GM20431 (cell line): ENCODE measurements around the gene NFE2L1.

Experiments
- in situ Hi-C: fragments of 300-500 bp; cut with MseI, MboI; formaldehyde crosslinking; loops from one replicate; pipeline ENCODE4 v1.15.0; 2020; ENCODE audit warnings: low sequenced_read_pairs; ENCODE audit not compliant: unreplicated experiment

NFE2L1 gene

DNA sequence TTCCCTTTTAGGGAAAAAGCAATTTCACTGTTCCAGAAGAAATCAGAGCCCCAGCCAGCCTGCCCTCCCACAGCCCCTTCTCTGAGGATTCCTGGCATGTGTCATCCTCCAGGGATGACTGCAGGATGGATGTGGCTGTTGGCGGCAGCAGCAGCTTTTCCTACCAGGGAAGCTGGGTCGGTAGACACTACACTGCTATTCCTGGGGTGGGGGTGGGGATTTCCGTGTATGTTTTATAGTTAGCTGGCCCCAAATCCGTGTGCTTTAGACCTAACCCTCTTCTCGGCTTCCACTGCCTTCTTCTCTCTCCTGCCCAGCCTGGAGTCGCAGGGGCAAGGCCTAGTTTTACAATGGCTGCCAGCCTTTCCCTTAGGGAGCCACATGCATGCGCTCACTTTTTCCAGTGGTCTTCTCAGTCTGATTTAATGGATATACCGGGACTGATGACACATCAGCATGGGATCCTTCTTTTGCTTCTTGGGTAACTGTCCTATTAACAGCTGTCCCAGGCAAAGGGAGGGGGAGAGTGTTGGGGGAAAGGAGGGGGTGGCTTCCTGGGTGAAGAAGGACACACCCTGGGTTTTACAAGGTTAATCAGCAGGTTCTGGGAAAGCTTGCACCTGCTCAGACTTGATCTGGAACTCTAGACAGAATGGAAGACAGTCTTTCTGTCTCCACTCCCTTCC, 2.7 kb upstream of the NFE2L1 start:
- in situ Hi-C loops, result no loop called here

DNA sequence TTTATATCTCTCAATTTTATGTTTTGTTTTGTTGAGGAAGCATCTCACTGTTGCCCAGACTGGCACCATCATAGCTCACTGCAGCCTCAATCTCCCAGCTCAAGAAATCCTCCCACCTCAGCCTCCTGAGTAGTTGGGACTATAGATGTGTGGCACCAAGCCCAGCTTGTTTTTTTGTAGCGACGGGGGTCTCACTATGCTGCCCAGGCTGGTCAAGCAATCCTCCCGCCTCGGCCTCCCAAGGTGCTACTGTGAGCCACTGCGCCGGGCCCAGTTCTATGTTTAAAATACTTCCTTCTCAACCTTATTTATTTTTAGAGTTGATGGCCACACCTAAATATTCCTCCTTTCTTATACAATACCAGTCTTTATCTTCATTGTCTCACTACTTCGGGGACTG, 1.9 kb upstream of the NFE2L1 start:
- in situ Hi-C loops, result no loop called here

DNA sequence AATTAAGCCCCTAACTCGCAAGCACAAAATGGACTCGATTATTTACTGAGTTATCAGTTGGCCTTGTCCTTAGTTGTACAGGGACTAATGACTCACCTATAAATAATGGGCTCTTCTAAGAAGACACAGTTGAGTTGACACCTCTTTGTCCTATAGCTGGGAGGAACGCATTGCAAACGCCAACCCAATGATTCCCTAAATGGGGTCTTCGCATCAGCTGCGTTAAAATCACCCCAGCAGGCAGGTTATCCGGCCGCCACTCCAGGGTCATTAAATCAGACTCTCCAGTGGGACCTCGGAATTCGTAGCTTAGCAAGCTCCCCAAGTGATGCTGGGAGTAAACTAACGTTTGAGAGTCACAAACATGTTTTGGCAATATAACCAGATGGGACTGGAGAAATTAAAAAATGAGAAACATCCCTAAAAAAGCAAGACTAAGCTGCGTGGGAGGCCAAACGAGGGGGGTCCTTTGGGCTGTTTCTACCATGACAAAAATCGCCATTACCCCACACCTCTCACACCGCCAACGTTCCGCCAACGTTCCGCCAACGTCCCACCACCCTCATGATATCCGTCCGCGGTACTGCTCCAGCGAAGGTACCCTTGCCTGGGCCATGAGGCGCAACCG, 932 bp upstream of the NFE2L1 start:
- in situ Hi-C loops, result no loop called here

DNA sequence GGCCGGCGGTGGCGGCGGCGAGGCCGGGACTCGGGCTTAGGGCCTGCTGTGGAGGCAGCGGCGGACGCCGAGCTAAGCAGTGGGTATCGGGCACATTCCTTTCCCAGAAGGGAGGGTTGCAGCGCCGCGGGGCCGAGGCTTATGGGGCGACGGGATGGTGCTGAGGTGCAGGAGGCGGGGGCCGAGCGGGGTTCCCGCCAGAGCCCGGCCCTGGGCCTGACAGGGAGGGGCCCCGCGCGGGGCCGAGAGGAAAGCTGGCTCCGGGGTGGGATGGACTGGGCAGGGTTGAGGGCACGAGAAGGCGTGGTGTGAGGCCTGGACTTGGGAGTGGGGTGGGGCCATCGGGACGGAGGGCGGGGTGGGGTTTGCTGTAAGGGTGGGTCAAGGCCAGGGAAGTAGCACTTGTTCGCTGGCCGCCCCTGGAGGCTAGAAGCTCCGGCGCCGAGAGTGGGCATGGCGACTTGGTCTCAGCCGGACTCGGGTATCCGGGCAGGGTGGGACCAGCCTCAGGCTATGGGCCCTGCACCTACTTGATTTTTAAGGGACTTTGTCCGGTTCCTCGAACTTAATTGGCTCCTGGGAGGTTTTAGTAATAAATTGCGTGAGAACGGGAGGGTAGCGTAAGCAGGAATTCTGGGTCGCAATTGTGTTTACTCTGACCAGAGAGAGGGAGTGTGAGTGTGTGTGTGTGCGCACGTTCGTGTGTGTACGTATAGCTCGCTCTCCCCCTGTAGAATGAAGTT, 396 bp downstream of the NFE2L1 start:
- in situ Hi-C loops, result no loop called here

DNA sequence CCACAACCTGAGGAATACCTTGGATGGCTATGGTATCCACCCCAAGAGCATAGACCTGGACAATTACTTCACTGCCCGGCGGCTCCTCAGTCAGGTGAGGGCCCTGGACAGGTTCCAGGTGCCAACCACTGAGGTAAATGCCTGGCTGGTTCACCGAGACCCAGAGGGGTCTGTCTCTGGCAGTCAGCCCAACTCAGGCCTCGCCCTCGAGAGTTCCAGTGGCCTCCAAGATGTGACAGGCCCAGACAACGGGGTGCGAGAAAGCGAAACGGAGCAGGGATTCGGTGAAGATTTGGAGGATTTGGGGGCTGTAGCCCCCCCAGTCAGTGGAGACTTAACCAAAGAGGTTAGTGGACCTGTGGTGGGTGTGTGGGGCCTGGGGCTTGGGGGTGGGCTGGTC, 3.1 kb downstream of the NFE2L1 start:
- in situ Hi-C loops, result no loop called here

DNA sequence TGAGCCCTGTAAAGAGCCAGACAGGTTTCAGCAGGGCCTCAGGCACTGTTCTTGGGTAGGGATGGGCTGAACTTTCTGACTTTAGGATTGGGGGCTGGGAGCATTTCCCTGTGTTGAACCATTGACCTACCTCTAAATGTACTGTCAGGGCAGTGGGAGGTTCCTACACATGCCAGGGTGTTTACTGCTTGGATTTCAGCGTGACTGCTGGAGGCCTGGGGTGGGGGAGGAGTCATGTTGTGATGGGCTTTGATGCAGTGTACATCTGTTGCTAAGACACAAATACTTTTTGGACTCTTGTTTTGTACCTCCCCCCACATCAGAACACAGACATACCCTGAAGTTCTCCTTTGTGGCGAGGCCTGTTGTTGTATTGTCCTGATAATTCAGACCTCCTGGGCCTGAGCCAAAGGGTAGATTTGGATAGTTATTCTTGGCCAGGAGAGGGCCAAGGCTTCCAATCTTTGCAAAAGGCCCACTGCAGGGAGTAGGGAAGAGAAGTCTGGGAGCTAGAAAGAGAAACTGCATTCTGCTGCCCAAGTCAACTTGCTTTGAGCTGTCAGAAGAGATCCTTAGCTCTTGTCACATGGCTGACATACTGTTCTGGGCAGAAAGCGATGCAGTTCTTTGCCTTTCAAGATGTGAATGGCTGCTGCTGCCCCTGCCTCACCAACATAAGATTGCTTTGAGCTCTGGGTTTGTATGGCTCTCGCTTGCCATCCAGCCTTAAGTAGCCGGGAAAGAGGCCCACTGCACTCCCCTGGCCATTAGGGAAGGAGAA, 3.7 kb downstream of the NFE2L1 start:
- in situ Hi-C loops, result no loop called here

DNA sequence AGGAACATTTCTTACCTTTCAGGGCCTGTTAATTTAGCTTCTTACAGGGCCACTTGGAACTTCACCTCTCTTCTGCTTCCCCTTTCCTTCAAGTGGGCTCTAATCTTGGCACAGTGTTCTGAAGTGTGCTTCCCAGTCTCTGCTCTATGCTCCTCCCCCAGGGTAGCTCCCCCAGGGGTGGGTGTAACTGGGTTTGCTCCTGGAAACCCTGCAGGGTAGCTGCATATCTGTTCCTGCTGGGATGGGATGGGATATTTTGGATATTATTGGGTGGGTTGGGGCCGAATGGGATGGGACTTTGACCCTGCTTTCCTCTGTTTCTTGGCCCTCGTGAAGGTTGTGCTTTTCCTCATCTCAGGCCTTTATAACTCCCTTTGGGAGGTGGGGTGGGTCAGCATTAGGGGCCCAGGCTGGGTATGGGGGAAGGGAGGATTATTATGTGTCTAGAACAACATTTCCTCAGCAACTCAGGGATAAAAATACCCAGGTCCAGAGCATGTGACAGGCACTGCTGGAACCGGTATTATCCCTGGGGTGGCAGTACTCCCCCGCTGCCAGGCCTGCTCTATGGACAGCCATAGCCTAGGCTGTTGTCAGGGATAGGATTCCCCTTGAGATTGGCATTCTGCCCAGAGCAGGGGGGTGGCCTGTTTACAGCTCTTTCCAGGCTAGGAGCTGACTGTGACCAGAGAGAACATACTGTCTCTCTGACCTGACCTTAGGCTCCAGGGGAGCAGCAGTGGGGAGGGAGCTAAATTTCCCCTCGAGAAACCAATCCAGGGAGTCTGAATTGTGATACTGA, 5.0 kb downstream of the NFE2L1 start:
- in situ Hi-C loops, result no loop called here

DNA sequence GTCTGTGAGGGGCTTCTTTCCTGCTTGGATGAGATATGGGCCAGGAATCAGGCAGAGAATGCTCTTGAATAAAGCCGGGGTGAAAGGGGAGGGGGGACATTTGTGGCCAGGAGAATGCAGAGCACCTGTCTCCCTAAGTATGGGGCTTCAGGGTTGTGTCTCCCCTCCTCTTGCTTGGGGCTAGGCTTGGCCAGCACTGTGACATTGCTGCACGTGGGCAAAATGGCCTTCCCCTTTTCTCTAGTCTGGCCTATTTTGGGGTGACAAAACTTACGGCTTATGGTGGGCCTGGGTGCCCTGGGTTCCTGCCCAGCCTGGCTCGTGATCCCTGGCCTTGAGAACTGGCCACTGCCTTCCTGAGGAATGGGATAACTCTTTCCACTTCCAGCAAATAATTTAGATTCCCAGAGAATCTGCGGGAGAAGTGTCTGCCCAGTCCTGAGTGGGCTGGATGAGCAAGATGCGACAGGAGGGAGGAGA, 5.6 kb downstream of the NFE2L1 start:
- in situ Hi-C loops, result no loop called here

DNA sequence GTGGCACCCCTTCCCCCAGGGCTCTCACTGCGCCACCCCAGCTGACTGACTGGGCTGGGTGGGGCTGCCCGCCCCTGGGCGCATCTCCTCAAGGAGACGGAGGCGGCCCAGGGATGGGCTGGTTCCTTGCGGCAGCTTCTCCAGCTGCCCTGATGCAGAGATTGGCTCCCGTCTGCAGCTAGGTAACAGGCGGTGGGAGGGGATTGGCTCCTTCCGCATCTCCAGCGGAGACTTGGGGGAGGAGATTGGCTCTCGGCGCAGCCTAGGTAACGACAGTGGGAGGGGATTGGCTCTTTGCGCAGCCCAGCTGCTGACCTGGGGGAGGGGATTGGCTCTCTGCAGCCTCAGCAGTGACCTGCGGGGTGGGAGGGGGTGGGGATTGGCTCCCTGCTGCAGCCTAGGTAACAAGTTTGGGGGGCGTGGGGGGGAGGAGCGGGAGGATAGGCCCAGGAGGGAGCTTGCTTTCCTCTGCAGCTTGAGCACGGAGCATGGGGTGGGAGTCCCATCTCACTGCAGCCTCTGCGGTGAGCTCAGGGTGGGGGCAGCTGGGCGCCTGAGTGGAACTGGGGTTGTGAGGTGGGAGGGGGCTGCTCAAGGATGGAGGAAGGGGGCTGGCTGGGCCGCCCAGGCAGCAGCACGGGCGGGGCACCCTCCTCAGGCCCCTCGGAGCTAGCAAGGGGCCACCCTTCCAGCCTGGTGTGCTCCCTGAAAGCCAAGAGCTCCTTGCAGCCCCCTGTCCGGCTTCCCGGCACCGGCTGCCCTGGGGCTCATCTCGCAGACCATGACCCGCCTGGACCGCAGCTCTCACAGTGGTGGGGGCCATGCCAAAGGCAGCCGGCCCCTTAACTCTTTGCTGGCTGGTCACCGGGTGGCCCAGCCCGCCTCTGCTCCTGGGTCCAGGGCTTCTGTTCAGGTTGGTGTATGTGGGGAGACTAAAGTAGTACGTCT, 6.4 kb downstream of the NFE2L1 start:
- in situ Hi-C loops, result no loop called here

DNA sequence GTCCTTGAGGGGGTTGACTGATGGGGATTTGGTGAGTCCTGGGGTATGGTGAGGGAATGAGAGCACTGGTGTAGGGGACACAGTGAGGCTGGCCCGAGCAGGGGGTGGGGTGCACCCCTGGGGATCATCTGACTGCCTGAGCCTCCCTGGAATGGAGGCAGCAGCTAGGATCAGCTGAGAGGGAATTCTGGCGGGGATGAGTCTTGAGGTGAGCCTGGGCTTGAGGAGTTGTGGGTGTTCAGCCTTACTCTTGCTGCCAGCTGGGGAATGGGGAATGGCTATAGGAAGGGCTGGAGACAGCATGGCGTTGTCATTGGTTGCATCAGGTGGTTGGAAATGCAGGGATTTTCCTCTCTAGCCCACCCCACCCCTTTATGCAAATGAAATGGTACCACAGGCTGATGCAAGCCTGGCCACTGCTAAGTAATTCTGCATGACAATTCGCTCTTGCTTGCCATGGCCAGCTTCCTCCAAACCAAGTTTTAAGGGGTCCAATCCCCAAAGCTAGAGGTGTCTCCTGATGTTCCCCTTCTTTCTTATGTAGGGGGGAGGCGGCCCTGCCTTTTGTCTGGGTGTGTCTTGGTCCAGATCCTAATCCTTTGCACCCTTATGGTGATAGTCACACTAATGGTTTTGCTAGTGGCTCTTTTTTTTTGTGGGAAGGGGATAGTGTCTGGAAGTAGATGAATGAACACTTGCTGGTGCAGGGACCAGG, 7.5 kb downstream of the NFE2L1 start:
- in situ Hi-C loops, result no loop called here

DNA sequence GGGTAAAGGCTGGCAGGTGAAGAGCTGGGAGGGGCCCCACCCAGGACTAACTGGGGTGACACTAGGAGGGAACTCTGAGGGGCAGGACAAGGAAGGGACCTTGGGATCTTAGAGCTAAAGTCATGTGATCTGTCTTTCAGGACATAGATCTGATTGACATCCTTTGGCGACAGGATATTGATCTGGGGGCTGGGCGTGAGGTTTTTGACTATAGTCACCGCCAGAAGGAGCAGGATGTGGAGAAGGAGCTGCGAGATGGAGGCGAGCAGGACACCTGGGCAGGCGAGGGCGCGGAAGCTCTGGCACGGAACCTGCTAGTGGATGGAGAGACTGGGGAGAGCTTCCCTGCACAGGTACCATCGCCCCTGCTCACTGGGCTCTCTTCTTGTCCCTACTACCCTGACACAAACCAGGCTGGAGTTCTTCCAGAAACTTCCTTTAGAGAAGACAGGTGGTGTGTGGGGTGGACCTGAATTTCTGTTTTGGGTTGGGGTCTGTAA, 8.1 kb downstream of the NFE2L1 start:
- in situ Hi-C loops, result no loop called here

DNA sequence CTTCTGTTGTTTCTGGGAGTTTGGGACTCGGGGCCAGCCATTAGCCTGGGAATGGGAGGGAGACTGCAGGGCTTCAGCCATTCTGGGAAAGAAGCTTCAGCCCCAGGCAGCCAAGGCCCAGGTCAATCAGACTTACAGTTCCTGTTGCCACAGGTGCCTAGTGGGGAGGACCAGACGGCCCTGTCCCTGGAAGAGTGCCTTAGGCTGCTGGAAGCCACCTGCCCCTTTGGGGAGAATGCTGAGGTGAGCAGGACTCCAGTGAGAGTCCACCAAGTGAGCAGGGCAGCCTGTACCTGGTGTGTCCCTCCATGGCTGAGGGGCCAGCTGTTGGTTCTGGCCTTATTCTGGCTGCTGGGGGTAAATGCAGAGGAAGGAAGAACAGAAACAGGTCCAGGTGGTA, 8.7 kb downstream of the NFE2L1 start:
- in situ Hi-C loops, result no loop called here

DNA sequence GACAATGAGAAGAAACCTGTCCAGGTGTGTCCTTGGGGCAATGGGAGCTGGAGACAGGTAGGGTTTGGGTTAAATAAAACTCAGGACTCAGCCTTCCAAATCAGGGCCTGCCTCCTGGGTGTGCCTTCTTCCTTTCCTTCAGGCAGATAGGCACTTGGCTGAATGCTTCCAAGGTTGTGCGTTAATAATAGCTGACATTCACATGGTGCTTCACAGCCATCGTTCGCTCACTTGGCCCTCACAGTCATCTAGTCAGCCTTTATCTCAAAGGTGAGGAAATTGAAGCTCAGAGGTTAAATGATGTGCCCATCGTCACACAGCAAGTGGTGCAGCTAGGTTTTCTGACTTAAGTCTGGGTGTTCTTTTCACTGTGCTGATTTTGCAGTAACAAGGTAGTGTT, 9.5 kb downstream of the NFE2L1 start:
- in situ Hi-C loops, result no loop called here

DNA sequence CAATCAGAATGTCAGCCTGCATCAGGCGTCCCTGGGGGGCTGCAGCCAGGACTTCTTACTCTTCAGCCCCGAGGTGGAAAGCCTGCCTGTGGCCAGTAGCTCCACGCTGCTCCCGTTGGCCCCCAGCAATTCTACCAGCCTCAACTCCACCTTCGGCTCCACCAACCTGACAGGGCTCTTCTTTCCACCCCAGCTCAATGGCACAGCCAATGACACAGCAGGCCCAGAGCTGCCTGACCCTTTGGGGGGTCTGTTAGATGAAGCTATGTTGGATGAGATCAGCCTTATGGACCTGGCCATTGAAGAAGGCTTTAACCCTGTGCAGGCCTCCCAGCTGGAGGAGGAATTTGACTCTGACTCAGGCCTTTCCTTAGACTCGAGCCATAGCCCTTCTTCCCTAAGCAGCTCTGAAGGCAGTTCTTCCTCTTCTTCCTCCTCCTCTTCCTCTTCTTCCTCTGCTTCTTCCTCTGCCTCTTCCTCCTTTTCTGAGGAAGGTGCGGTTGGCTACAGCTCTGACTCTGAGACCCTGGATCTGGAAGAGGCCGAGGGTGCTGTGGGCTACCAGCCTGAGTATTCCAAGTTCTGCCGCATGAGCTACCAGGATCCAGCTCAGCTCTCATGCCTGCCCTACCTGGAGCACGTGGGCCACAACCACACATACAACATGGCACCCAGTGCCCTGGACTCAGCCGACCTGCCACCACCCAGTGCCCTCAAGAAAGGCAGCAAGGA, 10.4 kb downstream of the NFE2L1 start:
- in situ Hi-C loops, result no loop called here

DNA sequence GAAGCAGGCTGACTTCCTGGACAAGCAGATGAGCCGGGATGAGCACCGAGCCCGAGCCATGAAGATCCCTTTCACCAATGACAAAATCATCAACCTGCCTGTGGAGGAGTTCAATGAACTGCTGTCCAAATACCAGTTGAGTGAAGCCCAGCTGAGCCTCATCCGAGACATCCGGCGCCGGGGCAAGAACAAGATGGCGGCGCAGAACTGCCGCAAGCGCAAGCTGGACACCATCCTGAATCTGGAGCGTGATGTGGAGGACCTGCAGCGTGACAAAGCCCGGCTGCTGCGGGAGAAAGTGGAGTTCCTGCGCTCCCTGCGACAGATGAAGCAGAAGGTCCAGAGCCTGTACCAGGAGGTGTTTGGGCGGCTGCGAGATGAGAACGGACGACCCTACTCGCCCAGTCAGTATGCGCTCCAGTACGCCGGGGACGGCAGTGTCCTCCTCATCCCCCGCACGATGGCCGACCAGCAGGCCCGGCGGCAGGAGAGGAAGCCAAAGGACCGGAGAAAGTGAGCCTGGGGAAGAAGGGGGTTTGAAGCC, 11.0 kb downstream of the NFE2L1 start:
- in situ Hi-C loops, result no loop called here

DNA sequence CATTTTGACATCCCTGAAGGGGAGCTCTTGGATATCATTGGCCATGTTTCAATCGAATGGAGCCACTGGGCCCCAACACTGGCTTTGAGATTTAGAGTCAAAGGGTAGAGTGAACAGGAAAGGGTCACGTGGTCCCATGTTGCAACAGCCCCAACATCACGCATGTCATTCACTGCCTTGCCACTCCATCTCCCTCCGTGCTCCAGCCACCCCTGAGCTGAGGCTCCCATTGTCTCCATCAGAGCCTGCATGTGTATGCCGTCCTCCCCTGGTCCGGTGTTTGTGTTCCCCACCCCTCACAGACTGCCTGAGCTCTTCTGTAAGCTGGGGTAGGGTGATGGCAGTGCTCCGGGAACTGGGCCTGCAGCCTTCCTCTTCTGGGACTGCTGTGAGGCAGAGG, 12.1 kb downstream of the NFE2L1 start:
- in situ Hi-C loops, result no loop called here

DNA sequence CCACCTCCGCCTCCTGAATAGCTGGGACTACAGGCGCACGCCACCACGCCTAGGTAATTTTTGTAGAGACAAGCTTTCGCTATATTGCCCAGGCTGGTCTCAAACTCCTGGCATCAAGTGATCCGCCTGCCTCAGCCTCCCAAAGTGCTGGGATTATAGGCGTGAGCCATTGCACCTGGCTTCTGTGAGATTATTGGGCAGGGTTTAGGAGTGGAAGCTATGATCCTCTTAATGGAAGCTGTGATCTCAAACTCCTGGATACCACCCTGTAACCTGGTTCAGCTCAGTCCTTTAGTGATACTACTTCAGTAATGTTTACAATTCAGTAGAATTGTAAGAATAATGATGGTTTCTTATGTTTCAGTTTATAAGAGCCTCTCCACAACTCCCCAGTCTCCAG, 14.1 kb downstream of the NFE2L1 start:
- in situ Hi-C loops, result no loop called here
